LoVo (cell line): Measurements from ENCODE around the gene LAD1.

Experiments
- DNase-seq: peaks from one replicate; pipeline ENCODE4 v3.0.0-alpha.2; 2016; ENCODE audit warnings: low spot score

LAD1 gene, protein sequence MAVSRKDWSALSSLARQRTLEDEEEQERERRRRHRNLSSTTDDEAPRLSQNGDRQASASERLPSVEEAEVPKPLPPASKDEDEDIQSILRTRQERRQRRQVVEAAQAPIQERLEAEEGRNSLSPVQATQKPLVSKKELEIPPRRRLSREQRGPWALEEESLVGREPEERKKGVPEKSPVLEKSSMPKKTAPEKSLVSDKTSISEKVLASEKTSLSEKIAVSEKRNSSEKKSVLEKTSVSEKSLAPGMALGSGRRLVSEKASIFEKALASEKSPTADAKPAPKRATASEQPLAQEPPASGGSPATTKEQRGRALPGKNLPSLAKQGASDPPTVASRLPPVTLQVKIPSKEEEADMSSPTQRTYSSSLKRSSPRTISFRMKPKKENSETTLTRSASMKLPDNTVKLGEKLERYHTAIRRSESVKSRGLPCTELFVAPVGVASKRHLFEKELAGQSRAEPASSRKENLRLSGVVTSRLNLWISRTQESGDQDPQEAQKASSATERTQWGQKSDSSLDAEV

DNA sequence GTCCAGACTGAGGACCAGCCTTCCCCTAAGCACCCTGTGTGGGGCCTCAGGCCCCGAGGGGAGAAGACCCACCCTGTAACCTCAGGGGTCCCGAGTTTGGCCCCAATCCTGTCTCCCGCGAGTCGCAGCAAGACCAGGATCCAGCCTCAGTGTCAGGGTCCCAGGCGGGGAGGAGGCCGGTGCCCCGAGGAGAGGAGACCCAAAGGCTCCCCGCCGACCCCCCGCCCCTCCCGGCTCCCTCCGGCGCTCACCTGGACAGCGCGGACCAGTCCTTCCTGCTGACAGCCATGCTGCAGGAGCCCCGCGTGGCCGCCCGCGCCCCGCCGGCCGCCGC lies at the start of gene LAD1:
Gene LAD1, minus strand, starts transcription at position 307 of the 334 bp plus-strand sequence. Its CDS starts 18 bp downstream, at position 289.
- no peak for DNase-seq

GRCh38 chr1:201447903-201448871 lies 49.1 kb upstream of the LAD1 start:
- peak; percentile 75 for DNase-seq

DNA sequence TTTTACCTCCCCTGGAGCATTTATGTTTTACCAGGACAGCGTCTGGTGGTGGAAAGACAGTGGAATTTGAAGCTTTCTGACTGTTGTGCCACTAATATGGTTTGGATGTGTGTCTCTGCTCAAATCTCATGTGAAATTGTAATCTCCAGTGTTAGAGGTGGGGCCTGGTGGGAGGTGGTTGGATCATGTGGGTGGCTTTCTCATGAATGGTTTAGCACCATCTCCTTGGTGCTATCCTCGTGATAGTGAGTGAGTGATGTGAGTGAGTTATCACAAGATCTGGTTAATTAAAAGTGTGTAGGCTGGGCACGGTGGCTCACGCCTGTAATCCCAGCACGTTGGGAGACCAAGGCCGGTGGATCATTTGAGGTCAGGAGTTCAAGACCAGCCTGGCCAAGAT lies 46.2 kb upstream of the LAD1 start:
- DNase-seq, result no peak

DNA sequence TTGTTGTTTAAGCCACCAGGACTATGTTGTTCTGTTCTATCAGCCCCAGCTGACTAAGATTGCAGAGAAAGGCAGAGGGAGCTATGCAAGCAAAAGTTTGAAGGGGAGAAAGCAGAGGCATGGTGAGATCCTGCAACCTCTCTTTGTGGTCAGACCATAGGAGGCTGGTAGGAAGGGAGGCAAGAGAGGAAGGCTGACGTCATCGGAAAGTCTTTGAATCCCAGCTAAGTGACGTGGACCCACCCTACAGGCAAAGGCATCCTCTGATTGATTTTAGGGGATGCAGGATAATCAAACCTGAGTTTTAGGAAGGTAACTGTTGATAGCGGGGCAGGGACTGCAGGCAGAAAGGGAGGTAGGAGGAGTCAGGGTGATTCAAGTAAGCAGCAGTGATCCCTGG lies 45.7 kb upstream of the LAD1 start:
- DNase-seq, result no peak

DNA sequence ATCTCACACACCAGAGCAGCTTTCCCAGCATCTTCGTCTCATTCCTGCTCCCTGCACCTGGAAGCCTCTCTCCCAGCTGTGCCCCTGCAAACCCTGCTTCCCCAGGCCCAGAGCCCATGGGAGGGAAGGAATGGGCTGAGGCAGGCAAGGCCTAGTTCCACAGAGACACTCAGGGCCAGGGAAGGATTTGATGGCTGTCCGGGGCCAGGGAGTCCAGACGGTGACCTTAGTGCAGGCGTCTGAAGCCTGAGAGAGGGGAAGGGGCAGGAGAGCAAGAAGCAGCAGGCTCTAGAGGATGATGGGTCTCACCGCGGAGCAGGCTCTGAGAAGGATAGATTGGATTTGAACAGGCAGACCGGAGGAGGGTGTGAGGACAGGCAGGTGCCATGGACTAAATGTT lies 44.6 kb upstream of the LAD1 start:
- DNase-seq, result no peak

DNA sequence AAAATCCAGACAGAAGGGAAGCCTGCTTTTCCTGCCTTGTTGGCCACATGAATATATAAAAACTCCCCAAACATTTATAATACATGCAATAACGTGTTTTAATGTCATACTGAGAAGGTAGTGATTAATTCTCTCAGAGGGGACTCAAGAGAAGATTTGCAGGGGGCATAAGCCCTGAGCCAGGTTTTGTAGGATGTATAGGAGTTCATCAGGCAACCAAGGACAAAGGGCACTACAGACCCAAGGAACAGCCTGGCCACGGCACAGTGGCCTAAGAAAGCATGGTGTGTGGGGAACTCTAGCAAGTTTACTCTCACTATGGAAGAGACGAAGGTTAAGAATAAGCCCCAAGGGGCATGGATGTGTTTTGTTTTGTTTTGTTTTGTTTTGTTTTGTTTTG lies 37.8 kb upstream of the LAD1 start:
- no peak for DNase-seq

DNA sequence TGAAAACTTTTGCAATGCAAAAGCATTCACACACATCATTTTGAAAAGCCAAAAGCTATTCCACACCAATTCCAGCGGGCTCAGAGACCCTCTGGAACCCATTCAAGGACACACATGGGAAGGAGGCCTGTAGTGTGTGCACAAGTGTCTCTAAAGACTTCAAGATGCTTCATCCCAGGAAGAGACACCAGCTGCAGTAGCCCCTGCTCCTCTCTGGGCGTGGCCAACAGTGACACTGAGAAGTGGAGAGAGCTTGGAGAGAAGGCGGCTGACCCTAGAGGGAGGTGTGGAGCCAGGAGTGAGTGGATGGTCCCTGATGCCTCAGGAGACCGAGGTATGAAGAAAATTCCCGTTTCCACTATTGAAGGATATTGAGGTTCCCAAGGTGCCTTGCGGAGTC lies 37.3 kb upstream of the LAD1 start:
- DNase-seq, result no peak

DNA sequence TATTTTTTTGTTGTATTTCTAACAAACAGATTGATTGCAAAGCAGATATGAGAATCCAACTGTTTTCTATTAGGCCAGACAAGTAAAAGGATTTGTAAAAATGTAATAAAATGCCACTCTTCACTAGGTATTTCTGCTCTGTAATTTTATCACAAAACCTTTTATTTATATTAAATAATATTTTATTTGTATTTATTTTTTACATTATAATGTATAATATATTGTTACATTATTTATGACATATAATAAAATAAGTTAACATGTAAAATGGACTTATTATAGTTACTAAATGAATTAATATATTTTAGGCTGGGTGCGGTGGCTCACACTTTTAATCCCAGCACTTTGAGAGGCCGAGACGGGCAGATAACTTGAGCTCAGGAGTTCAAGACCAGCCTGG lies 35.1 kb upstream of the LAD1 start:
- no peak for DNase-seq

- DNase-seq, result no peak
These were observed 34.5 kb upstream of the LAD1 start for GRCh38 chr1:201433609-201434008.

GRCh38 chr1:201430776-201431175 lies 31.7 kb upstream of the LAD1 start:
- DNase-seq, result no peak

GRCh38 chr1:201429736-201430501 lies 30.8 kb upstream of the LAD1 start:
- no peak for DNase-seq

GRCh38 chr1:201427963-201428362 lies 28.8 kb upstream of the LAD1 start:
- no peak for DNase-seq

DNA sequence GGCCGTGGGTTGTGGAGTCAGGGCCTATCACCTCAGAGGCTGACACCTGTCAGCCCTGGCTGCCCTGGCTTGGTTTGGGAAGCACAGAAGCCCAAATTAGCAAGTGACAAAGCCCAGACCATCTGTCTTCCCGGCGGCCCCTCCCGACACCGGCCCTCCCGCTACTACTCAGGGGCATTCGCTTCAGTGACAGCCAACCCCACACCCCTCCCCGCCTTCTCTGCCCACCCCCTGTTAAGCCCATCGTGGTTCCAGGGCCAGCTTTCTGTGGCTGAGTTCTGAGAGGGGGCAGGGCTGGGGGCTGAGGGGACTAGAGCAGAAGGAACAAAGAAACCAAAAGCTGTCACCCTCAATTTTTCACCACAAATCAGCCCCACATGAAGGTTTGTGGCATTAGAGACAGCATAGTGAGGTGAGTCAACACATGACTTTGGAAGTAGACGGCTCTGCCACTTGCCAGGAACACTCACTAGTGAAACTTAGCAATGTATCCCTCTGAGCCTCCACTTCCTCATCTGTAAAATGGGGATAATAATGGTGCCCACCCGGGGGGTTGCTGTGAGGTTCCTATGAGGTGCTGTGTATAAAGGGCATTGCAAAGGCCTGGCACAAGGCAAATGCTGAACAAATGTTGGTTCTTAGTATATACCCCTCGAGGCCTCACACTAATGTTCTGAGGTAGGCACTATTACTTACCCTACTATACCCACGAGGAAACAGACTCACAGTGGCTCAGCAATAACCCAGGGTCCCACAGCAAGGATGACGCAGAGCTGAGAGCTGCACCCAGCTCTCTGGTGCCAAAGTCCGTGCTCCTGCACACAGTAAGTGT lies 27.6 kb upstream of the LAD1 start:
- DNase-seq, result no peak

DNA sequence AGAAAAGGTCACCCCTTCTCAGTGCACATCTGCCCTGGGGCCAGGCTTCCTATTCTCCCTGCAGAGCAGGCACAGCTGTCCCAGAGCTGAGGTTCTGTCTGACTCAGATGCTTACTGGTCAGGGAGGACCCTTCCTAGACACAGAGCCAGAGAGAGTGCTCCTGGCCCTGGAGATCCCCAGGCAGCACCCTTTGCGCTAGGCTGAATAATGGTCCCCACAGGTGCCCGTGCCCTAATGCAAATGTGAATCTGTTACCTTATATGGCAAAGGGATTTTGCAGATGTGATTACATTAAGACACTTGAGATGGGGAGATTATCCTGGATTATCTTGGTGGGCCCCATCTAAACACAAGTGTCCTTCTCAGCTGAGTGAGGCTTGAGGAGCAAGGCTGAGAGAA lies 25.0 kb upstream of the LAD1 start:
- no peak for DNase-seq

DNA sequence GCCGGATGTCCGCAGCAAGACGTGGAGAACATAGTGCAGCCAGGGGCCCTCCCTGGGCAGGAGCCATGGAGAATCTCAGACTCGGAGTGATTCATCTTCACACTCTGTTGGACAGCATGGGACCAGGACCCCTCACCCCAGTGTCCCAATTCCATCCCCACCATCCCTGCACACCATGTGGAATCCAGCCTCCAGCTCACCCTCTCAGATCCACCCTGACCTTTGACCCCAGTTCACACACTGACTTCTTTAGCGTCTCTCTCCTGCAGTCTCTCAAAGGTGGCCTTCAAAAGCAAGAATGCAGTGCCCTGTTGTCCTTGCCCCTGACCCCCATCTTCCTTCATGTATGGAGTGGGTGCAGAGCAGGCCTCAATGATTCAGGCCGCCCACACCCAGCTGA lies 24.5 kb upstream of the LAD1 start:
- DNase-seq, result no peak

GRCh38 chr1:201422436-201423030 lies 23.4 kb upstream of the LAD1 start:
- no peak for DNase-seq

GRCh38 chr1:201422026-201422425 lies 22.9 kb upstream of the LAD1 start:
- DNase-seq, result no peak

GRCh38 chr1:201421041-201421440 lies 21.9 kb upstream of the LAD1 start:
- DNase-seq, result no peak

GRCh38 chr1:201420608-201421002 lies 21.5 kb upstream of the LAD1 start:
- DNase-seq, result no peak

DNA sequence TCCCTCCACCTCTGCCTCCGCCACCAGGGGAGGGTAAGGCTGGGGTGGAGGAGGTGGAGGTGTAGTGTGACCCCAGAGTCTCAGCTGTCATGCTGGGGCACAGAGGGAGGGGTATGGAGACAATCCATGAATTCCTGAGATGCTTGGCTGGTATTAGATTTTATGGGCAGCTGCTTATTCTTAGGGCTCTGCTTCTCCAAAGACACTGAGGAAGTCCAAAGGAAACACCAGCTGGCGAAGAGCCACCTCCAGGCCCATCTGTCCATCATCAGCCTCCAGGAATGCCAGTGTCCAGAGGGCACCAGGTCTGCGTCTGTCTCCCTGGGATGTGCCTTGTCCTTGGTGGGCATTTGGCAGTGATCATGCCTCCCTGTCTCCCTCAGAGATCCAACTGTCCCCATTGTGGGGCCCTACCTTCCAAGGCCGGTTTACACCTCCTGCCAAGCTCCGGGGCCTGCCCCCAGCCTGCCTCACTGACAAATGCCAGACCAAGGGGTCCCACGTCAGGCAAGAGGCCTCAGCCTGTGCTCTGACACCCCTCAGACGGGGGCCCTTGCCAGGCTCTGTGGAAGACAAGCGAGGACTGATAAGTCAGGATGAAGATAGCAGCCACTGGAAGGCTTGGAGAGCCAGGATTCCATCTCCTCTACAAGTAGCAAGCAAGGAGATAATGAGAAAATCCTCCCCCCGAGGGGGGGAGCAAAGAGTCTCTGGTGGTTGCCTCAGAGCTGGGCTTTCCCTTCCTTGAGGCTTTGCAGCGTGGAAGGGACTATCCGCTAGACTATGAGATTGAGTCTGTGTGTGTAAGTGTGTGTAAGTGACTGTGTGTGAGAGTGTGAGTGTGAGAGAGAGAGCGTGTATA lies 20.9 kb upstream of the LAD1 start:
- no peak for DNase-seq
